ENCODE results near the gene AKT3. TPM values are rescaled to one million over a fixed set of nuclear protein-coding genes. Genes with fewer than 3 reads are reported as not detected.

AKT3 gene
- total RNA-seq, 2 donors from 2014 or later = 46.0 to 85.8 TPM

- Histone ChIP-seq H3K27ac (no peak overlapping the region), H3K4me3 (no peak overlapping the region), H3K36me3 (no peaks in the 10 kb centered on the region), H3K27me3 (replicated peaks; ENCODE audit: insufficient read depth) (no peaks in the 10 kb centered on the region), H3K4me1 (ENCODE audit: control insufficient read depth in 1 of 2, low read depth in 2 of 2) (peaks cover 0 to 4% of the 10 kb centered on the region in 2 donors), H3K9me3 (no peaks in the 10 kb centered on the region)
- ATAC-seq (ENCODE audit: insufficient number of reproducible peaks, low FRiP score, low read depth) (no peak), DNase-seq (ENCODE audit: low spot score) (no peak)
- TF ChIP-seq CTCF (IDR thresholded peaks at IDR 0.05) = no peak
Measured at GRCh38 chr1:243553090-243553489, 297.0 kb downstream of the AKT3 start.

GRCh38 chr1:243550276-243550675 is 299.8 kb downstream of the AKT3 start:
- DNase-seq (ENCODE audit: low spot score) (no peak), ATAC-seq (ENCODE audit: insufficient number of reproducible peaks, low FRiP score, low read depth) (no peak)
- Histone ChIP-seq H3K27ac (no peak overlapping the region), H3K4me1 (ENCODE audit: control insufficient read depth in 1 of 2, low read depth in 2 of 2) (peaks cover 0 to 3% of the 10 kb centered on the region in 2 donors), H3K4me3 (no peak overlapping the region), H3K9me3 (no peaks in the 10 kb centered on the region), H3K36me3 (no peaks in the 10 kb centered on the region), H3K27me3 (replicated peaks; ENCODE audit: insufficient read depth) (no peaks in the 10 kb centered on the region)
- no peak for TF ChIP-seq CTCF (IDR thresholded peaks at IDR 0.05)

- Histone ChIP-seq H3K27ac (no peak overlapping the region), H3K27me3 (replicated peaks; ENCODE audit: insufficient read depth) (no peaks in the 10 kb centered on the region), H3K4me3 (no peak overlapping the region), H3K9me3 (no peaks in the 10 kb centered on the region), H3K36me3 (no peaks in the 10 kb centered on the region), H3K4me1 (ENCODE audit: control insufficient read depth in 1 of 2, low read depth in 2 of 2) (peaks cover 0 to 3% of the 10 kb centered on the region in 2 donors)
- no peak for TF ChIP-seq CTCF (IDR thresholded peaks at IDR 0.05)
- ATAC-seq (ENCODE audit: insufficient number of reproducible peaks, low FRiP score, low read depth) (no peak), DNase-seq (ENCODE audit: low spot score) (no peak)
Measured at GRCh38 chr1:243549791-243550190, 300.3 kb downstream of the AKT3 start.

- DNase-seq (ENCODE audit: low spot score) (no peak), ATAC-seq (ENCODE audit: insufficient number of reproducible peaks, low FRiP score, low read depth) (no peak)
- Histone ChIP-seq H3K4me1 (ENCODE audit: control insufficient read depth in 1 of 2, low read depth in 2 of 2) (peaks cover 0 to 3% of the 10 kb centered on the region in 2 donors), H3K9me3 (no peaks in the 10 kb centered on the region), H3K36me3 (no peaks in the 10 kb centered on the region), H3K27me3 (replicated peaks; ENCODE audit: insufficient read depth) (no peaks in the 10 kb centered on the region), H3K4me3 (no peak overlapping the region), H3K27ac (no peak overlapping the region)
- no peak for TF ChIP-seq CTCF (IDR thresholded peaks at IDR 0.05)
Measured at GRCh38 chr1:243549108-243549507, 300.9 kb downstream of the AKT3 start.

GRCh38 chr1:243548516-243548915 is 301.5 kb downstream of the AKT3 start:
- ATAC-seq (ENCODE audit: insufficient number of reproducible peaks, low FRiP score, low read depth) (no peak), DNase-seq (ENCODE audit: low spot score) (no peak)
- no peak overlapping the region for H3K27ac ChIP-seq
- no peaks in the 10 kb centered on the region for H3K9me3 ChIP-seq
- no peak overlapping the region for H3K4me3 ChIP-seq
- H3K4me1 ChIP-seq (ENCODE audit: control insufficient read depth in 1 of 2, low read depth in 2 of 2) = peaks cover 0 to 3% of the 10 kb centered on the region in 2 donors
- peaks cover 4% of the 10 kb centered on the region for H3K36me3 ChIP-seq
- no peaks in the 10 kb centered on the region for H3K27me3 ChIP-seq (replicated peaks; ENCODE audit: insufficient read depth)
- no peak for TF ChIP-seq CTCF (IDR thresholded peaks at IDR 0.05)

All from thoracic aorta (tissue), 2 donors.